HS-27A (cell line): ENCODE results near the gene KRTAP25-1.

Experiments
- DNase-seq: peaks from one replicate; pipeline ENCODE4 v3.0.0-alpha.2; 2012; ENCODE audit warnings: low read depth, missing footprints

KRTAP25-1 gene

GRCh38 chr21:30289215-30289614 lies at the start of gene KRTAP25-1:
Gene KRTAP25-1, minus strand, starts transcription at chr21:30289514. Its CDS starts 24 bp downstream, at chr21:30289490.
- no peak for DNase-seq

- no peak for DNase-seq
Measured at GRCh38 chr21:30338717-30339116, 49.4 kb upstream of the KRTAP25-1 start.

- no peak for DNase-seq
Measured at GRCh38 chr21:30337772-30338171, 48.5 kb upstream of the KRTAP25-1 start.

GRCh38 chr21:30337276-30337744 lies 48.0 kb upstream of the KRTAP25-1 start, which contains the start of gene KRTAP27-1:
Gene KRTAP27-1, minus strand, starts transcription at chr21:30337694. Its CDS starts 26 bp downstream, at chr21:30337668.
- no peak for DNase-seq

GRCh38 chr21:30336596-30336995 lies 47.3 kb upstream of the KRTAP25-1 start:
- no peak for DNase-seq

GRCh38 chr21:30333736-30334135 lies 44.4 kb upstream of the KRTAP25-1 start:
- no peak for DNase-seq

- DNase-seq: no peak
Measured at GRCh38 chr21:30332681-30333080, 43.4 kb upstream of the KRTAP25-1 start.

- no peak for DNase-seq
Measured at GRCh38 chr21:30329203-30329875, 40.0 kb upstream of the KRTAP25-1 start.

- DNase-seq: no peak
Measured at GRCh38 chr21:30326390-30326789, 37.1 kb upstream of the KRTAP25-1 start.

GRCh38 chr21:30320215-30320614 lies 30.9 kb upstream of the KRTAP25-1 start, which contains the start of gene KRTAP26-1:
Gene KRTAP26-1, minus strand, starts transcription at chr21:30320315. Its CDS starts 280 bp downstream, at chr21:30320035.
- no peak for DNase-seq

- no peak for DNase-seq
Measured at GRCh38 chr21:30315701-30316100, 26.4 kb upstream of the KRTAP25-1 start.

- no peak for DNase-seq
Measured at GRCh38 chr21:30306884-30307283, 17.6 kb upstream of the KRTAP25-1 start.

GRCh38 chr21:30305136-30305535 lies 15.8 kb upstream of the KRTAP25-1 start:
- no peak for DNase-seq

- DNase-seq: no peak
Measured at GRCh38 chr21:30282850-30283249, 6.5 kb downstream of the KRTAP25-1 start, which contains the start of gene KRTAP24-1. Gene KRTAP24-1, minus strand, starts transcription at chr21:30282950. Its CDS starts 18 bp downstream, at chr21:30282932.

- DNase-seq: no peak
Measured at GRCh38 chr21:30271611-30272010, 17.7 kb downstream of the KRTAP25-1 start.

GRCh38 chr21:30271156-30271555 lies 18.2 kb downstream of the KRTAP25-1 start:
- DNase-seq: no peak

- no peak for DNase-seq
Measured at GRCh38 chr21:30269803-30270530, 19.3 kb downstream of the KRTAP25-1 start.

GRCh38 chr21:30268608-30269197 lies 20.6 kb downstream of the KRTAP25-1 start:
- no peak for DNase-seq

- no peak for DNase-seq
Measured at GRCh38 chr21:30257773-30258172, 31.5 kb downstream of the KRTAP25-1 start.

GRCh38 chr21:30256100-30256499 lies 33.2 kb downstream of the KRTAP25-1 start:
- no peak for DNase-seq

- DNase-seq: no peak
Measured at GRCh38 chr21:30255679-30256078, 33.6 kb downstream of the KRTAP25-1 start.

GRCh38 chr21:30251781-30252180 lies 37.5 kb downstream of the KRTAP25-1 start:
- DNase-seq: no peak

- DNase-seq: no peak
Measured at GRCh38 chr21:30249936-30250335, 39.4 kb downstream of the KRTAP25-1 start.
